GM21619 (cell line): ENCODE data around the gene NCKAP5.

Experiments
- ATAC-seq: cut with Tn5 transposase; IDR thresholded peaks from one replicate; pipeline ENCODE4 v1.9.1; 2021; ENCODE audit not compliant: unreplicated experiment

The NCKAP5 gene

GRCh38 chr2:133568172-133568571, at the start of gene NCKAP5:
Gene NCKAP5 (minus strand): TSS chr2:133568463. CDS start chr2:133517526, 50,937 bp downstream.
- no peak for ATAC-seq

GRCh38 chr2:133609664-133610063, 41.4 kb upstream of the NCKAP5 start:
- no peak for ATAC-seq

- no peak for ATAC-seq
Measured at GRCh38 chr2:133608291-133608690, 40.0 kb upstream of the NCKAP5 start.

DNA sequence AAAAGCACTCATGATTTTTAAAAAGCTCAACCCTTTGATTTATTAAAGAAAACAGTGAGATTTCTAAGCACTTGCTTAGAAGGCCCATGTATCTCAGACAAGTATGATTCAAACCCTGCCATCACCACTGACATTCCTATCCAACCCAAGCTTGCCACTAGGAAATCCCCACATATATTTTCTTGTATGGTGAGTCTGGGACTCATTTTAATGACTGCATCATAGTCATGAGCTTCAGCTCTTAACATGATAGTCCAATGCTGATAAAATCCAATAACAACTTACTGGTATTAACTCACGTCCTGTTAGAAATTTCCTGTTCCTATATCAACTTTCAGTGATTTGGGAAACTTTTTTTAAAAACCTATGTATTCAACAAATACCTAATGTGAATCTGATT, 39.4 kb upstream of the NCKAP5 start:
- no peak for ATAC-seq

DNA sequence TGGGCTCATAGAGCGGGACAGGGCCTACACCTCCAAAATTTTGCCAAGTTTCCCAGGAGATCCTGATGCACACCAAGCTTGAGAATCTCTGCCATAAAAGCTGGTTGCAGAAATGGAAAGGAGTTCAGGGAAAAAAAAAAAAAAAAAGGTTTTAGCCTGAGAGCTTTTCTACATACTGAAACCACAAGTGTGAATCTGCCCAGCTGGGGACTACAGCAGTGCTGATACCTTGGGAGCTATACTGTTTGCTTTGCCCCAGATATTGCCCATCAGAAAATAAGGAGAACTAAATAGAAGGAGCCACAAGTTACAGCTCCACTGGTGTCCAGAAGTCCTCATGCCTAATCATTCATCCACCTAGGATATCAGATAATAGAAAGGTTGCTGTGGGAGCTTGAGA, 38.4 kb upstream of the NCKAP5 start:
- no peak for ATAC-seq

DNA sequence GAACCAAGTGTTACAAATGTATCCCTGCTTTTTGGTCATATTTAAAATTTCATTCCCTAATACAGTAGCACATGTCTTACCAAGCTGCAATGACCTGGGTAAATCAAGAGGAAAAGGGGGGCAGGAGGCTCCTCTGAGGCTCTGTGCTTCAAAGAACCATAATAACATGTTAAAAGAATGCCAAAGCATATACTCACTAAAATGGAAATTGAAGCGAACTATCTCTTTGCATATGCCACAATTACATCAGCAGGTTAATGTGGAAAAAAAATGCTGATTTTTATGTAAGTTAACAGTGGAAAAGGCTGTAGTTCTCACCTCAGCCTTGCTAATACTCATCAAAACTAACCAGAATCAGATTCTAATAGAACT, 37.5 kb upstream of the NCKAP5 start:
- ATAC-seq = no peak

GRCh38 chr2:133605011-133605765, 36.9 kb upstream of the NCKAP5 start:
- no peak for ATAC-seq

- ATAC-seq = no peak
Measured at GRCh38 chr2:133603109-133603508, 34.8 kb upstream of the NCKAP5 start.

GRCh38 chr2:133602538-133602937, 34.3 kb upstream of the NCKAP5 start:
- no peak for ATAC-seq

- ATAC-seq = no peak
Measured at GRCh38 chr2:133600266-133600928, 32.1 kb upstream of the NCKAP5 start.

DNA sequence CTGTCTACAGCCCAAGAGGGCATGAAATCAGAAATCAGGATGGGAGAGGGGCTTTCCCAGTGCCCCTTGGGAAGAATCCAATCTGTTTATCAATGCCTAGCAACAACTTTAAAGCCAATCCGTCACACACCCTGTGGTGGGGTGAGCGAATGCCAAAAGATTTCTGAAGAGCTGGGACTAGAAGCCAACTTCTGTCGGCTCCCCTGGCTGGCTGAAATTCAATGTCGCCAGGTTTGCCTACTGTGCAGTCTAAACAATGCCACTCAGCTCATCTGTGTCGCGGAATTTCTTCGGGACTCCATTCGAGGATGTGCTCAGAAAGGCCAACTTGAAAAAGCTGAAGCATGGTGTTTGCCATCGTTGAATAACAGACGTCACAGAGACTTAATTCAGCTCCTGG, 31.5 kb upstream of the NCKAP5 start:
- no peak for ATAC-seq

DNA sequence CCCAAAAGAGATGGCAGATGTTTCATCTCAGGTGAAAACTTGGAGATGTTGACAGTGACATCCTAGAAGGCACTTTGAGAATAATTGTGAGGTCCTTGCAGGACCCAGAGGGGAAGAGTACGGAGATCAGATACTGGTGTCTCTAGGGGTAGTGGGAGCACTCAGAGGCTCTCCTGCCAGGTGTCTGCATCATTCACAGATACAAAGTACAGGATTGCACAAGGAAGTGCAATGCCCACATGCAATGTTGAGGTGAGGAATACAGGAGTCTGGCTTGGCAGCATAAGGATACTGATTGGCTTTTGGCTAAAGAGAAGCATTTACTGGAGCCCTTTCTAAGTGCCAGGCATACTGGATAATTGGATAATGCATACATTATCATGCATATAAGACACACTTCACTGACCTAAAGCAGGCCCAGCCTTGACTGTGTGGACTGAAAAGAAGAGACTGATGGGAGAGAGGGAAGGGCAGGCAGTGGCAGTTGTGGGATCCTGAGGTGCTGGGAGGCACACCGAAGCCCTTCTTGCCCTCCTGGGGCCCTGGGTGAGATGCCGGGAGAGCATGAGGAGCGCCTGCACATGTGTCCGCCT, 31.0 kb upstream of the NCKAP5 start:
- ATAC-seq = no peak

GRCh38 chr2:133598769-133599168, 30.5 kb upstream of the NCKAP5 start:
- ATAC-seq = no peak

DNA sequence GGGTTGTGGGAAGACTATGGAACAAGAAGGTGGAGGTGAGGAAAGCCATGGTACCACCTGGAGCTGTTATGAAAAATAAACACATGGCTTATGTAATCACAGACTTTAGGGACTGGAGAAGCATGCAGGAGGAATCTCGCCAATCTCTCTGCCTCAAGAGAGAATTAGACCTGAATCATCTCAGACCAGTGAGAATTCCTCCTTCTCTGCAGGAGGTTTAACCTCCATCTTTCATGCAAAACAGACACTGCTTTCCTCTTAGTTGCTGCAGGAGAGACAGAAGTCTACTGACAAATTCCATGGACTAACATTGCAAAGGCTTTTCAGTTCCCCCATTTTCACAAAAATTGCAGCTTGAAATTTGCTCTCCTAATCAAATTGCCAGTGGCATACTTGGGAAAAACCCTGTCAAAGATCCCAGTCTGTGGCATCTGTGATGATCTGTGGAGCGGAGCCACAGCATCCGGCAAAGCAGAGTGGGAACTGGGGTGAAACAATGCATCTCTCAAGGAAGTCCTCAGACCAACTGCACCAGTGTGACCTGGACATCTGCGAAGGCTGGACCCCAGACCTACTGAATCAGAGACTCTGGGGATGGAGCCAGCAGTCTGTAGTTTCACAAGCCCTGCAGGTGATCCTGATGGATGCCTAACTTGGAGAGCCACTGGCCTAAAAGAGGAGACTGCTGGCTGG, 28.6 kb upstream of the NCKAP5 start:
- ATAC-seq = no peak

DNA sequence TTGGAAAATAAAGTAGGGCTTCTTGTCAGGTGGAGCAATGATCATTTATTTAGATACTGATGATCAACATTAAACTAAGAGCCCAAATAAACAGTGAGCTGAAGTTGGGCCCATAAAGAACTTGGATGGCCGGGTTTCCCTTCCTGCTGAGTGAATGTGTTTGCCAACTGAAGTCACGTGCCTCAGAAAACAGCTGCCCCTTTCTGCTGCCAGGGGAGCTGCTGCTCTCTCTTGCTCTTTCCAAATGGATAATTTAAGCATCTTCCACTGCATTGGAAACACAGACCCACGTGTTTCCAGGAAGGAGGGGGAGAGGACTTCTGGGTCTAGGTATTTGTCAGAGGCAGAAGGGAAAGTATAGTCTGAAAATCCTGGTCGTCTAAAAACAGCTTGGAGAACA, 22.9 kb upstream of the NCKAP5 start:
- no peak for ATAC-seq

- no peak for ATAC-seq
Measured at GRCh38 chr2:133589456-133589855, 21.2 kb upstream of the NCKAP5 start.

- ATAC-seq = no peak
Measured at GRCh38 chr2:133588144-133588543, 19.9 kb upstream of the NCKAP5 start.

- no peak for ATAC-seq
Measured at GRCh38 chr2:133586978-133587377, 18.7 kb upstream of the NCKAP5 start.

GRCh38 chr2:133581010-133581760, 12.9 kb upstream of the NCKAP5 start:
- ATAC-seq = no peak

GRCh38 chr2:133579274-133579673, 11.0 kb upstream of the NCKAP5 start:
- no peak for ATAC-seq

GRCh38 chr2:133576714-133577113, 8.5 kb upstream of the NCKAP5 start:
- no peak for ATAC-seq
